Stimulated activated naive CD8-positive, alpha-beta T cell treated with anti-CD3 and anti-CD28 coated beads, Interleukin-15, Interleukin-2, amounts not matched to agents 100 ng/mL and 50 ng/mL, for 24 hours (primary cell): ENCODE data around the gene FBXL7.

ENCODE experiments used
- H3K27ac Mint-ChIP-seq: one replicate; pipeline ENCODE4 v1.8.0; 2021; ENCODE audit warnings: mild to moderate bottlenecking, mixed read lengths
- H3K27me3 Mint-ChIP-seq: one replicate; pipeline ENCODE4 v1.8.0; 2021; ENCODE audit warnings: mixed read lengths
- H3K36me3 Mint-ChIP-seq: one replicate; pipeline ENCODE4 v1.8.0; 2021; ENCODE audit warnings: low read depth, mixed read lengths
- H3K4me1 Mint-ChIP-seq: one replicate; pipeline ENCODE4 v1.8.0; 2021; ENCODE audit warnings: low read depth, mixed read lengths
- H3K4me3 Mint-ChIP-seq: one replicate; pipeline ENCODE4 v1.8.0; 2021; ENCODE audit warnings: mild to moderate bottlenecking, mixed read lengths
- H3K9me3 Mint-ChIP-seq: one replicate; pipeline ENCODE4 v1.8.0; 2021; ENCODE audit warnings: mixed read lengths

Gene FBXL7

GRCh38 chr5:15489571-15490235, 10.3 kb upstream of the FBXL7 start:
- H3K4me3 Mint-ChIP-seq: no peak overlapping the region

GRCh38 chr5:15492545-15492944, 7.4 kb upstream of the FBXL7 start:
- Mint-ChIP-seq H3K27me3 (no peaks in the 10 kb centered on the region), H3K9me3 (peaks cover 4% of the 10 kb centered on the region), H3K4me3 (no peak overlapping the region), H3K4me1 (no peaks in the 10 kb centered on the region), H3K27ac (no peak overlapping the region), H3K36me3 (no peaks in the 10 kb centered on the region)

More at GRCh38 chr5:15489571-15490235, 10.3 kb upstream of the FBXL7 start:
- Mint-ChIP-seq H3K36me3 (no peaks in the 10 kb centered on the region), H3K4me1 (no peaks in the 10 kb centered on the region), H3K27ac (no peak overlapping the region), H3K27me3 (no peaks in the 10 kb centered on the region), H3K9me3 (peaks cover 4% of the 10 kb centered on the region)

GRCh38 chr5:15493501-15493900, 6.5 kb upstream of the FBXL7 start:
- Mint-ChIP-seq H3K4me3 (no peak overlapping the region), H3K36me3 (no peaks in the 10 kb centered on the region), H3K27me3 (peaks cover 5% of the 10 kb centered on the region), H3K9me3 (peaks cover 4% of the 10 kb centered on the region), H3K4me1 (no peaks in the 10 kb centered on the region), H3K27ac (no peak overlapping the region)

- Mint-ChIP-seq H3K4me1 (no peaks in the 10 kb centered on the region), H3K9me3 (peaks cover 4% of the 10 kb centered on the region), H3K27me3 (peaks cover 16% of the 10 kb centered on the region), H3K36me3 (no peaks in the 10 kb centered on the region), H3K27ac (no peak overlapping the region), H3K4me3 (no peak overlapping the region)
These were observed 5.0 kb upstream of the FBXL7 start for GRCh38 chr5:15495026-15495425.

- Mint-ChIP-seq H3K9me3 (no peaks in the 10 kb centered on the region), H3K36me3 (no peaks in the 10 kb centered on the region), H3K4me3 (no peak overlapping the region), H3K27me3 (peaks cover 29% of the 10 kb centered on the region), H3K4me1 (no peaks in the 10 kb centered on the region), H3K27ac (no peak overlapping the region)
These were observed 3.1 kb upstream of the FBXL7 start for GRCh38 chr5:15496886-15497285.

GRCh38 chr5:15500325-15501001, 483 bp downstream of the FBXL7 start:
- H3K36me3 Mint-ChIP-seq: no peaks in the 10 kb centered on the region
- no peak overlapping the region for H3K27ac Mint-ChIP-seq
- H3K4me1 Mint-ChIP-seq: no peaks in the 10 kb centered on the region
- peaks cover 29% of the 10 kb centered on the region for H3K27me3 Mint-ChIP-seq
- H3K4me3 Mint-ChIP-seq: no peak overlapping the region
- no peaks in the 10 kb centered on the region for H3K9me3 Mint-ChIP-seq

- Mint-ChIP-seq H3K36me3 (no peaks in the 10 kb centered on the region), H3K27me3 (peaks cover 29% of the 10 kb centered on the region), H3K4me3 (no peak overlapping the region), H3K4me1 (no peaks in the 10 kb centered on the region), H3K27ac (no peak overlapping the region), H3K9me3 (no peaks in the 10 kb centered on the region)
These were observed 1.3 kb downstream of the FBXL7 start for GRCh38 chr5:15501091-15501791.

GRCh38 chr5:15502208-15502607, 2.2 kb downstream of the FBXL7 start:
- Mint-ChIP-seq H3K27ac (no peak overlapping the region), H3K27me3 (peaks cover 29% of the 10 kb centered on the region), H3K36me3 (no peaks in the 10 kb centered on the region), H3K4me1 (no peaks in the 10 kb centered on the region), H3K4me3 (no peak overlapping the region), H3K9me3 (no peaks in the 10 kb centered on the region)

GRCh38 chr5:15506146-15506545, 6.2 kb downstream of the FBXL7 start:
- H3K27ac Mint-ChIP-seq: no peak overlapping the region
- peaks cover 7% of the 10 kb centered on the region for H3K27me3 Mint-ChIP-seq
- H3K9me3 Mint-ChIP-seq: no peaks in the 10 kb centered on the region
- no peaks in the 10 kb centered on the region for H3K4me1 Mint-ChIP-seq
- no peaks in the 10 kb centered on the region for H3K36me3 Mint-ChIP-seq
- H3K4me3 Mint-ChIP-seq: no peak overlapping the region

- H3K9me3 Mint-ChIP-seq: no peaks in the 10 kb centered on the region
- no peaks in the 10 kb centered on the region for H3K27me3 Mint-ChIP-seq
- H3K4me3 Mint-ChIP-seq: no peak overlapping the region
- no peaks in the 10 kb centered on the region for H3K4me1 Mint-ChIP-seq
- no peaks in the 10 kb centered on the region for H3K36me3 Mint-ChIP-seq
- no peak overlapping the region for H3K27ac Mint-ChIP-seq
These were observed 6.9 kb downstream of the FBXL7 start for GRCh38 chr5:15506897-15507296.

- Mint-ChIP-seq H3K27ac (no peak overlapping the region), H3K36me3 (no peaks in the 10 kb centered on the region), H3K27me3 (no peaks in the 10 kb centered on the region), H3K4me1 (no peaks in the 10 kb centered on the region), H3K9me3 (no peaks in the 10 kb centered on the region), H3K4me3 (no peak overlapping the region)
These were observed 10.1 kb downstream of the FBXL7 start for GRCh38 chr5:15510092-15510491.

- H3K27me3 Mint-ChIP-seq: no peaks in the 10 kb centered on the region
- peaks cover 3% of the 10 kb centered on the region for H3K9me3 Mint-ChIP-seq
- H3K4me3 Mint-ChIP-seq: no peak overlapping the region
- H3K4me1 Mint-ChIP-seq: no peaks in the 10 kb centered on the region
- no peak overlapping the region for H3K27ac Mint-ChIP-seq
- no peaks in the 10 kb centered on the region for H3K36me3 Mint-ChIP-seq
These were observed 10.9 kb downstream of the FBXL7 start for GRCh38 chr5:15510831-15511230.

GRCh38 chr5:15513431-15513830, 13.5 kb downstream of the FBXL7 start:
- H3K9me3 Mint-ChIP-seq: peaks cover 6% of the 10 kb centered on the region
- no peaks in the 10 kb centered on the region for H3K36me3 Mint-ChIP-seq
- H3K27ac Mint-ChIP-seq: no peak overlapping the region
- no peak overlapping the region for H3K4me3 Mint-ChIP-seq
- no peaks in the 10 kb centered on the region for H3K4me1 Mint-ChIP-seq
- no peaks in the 10 kb centered on the region for H3K27me3 Mint-ChIP-seq

- H3K36me3 Mint-ChIP-seq: no peaks in the 10 kb centered on the region
- H3K27ac Mint-ChIP-seq: no peak overlapping the region
- H3K9me3 Mint-ChIP-seq: peaks cover 6% of the 10 kb centered on the region
- H3K27me3 Mint-ChIP-seq: no peaks in the 10 kb centered on the region
- no peaks in the 10 kb centered on the region for H3K4me1 Mint-ChIP-seq
- H3K4me3 Mint-ChIP-seq: no peak overlapping the region
These were observed 13.9 kb downstream of the FBXL7 start for GRCh38 chr5:15513911-15514310.

- H3K36me3 Mint-ChIP-seq: no peaks in the 10 kb centered on the region
- H3K9me3 Mint-ChIP-seq: peaks cover 6% of the 10 kb centered on the region
- H3K27me3 Mint-ChIP-seq: no peaks in the 10 kb centered on the region
- no peak overlapping the region for H3K27ac Mint-ChIP-seq
- no peaks in the 10 kb centered on the region for H3K4me1 Mint-ChIP-seq
- H3K4me3 Mint-ChIP-seq: no peak overlapping the region
These were observed 15.2 kb downstream of the FBXL7 start for GRCh38 chr5:15515229-15515628.
